SK-N-SH treated with all-trans-retinoic acid at 6 μM for 48 hours (cell line): ENCODE data around the gene CACNA2D3.

Source experiments
- ATAC-seq: fragments of 200-7000 bp; cut with Tn5 transposase; 3 replicates; pipeline ENCODE4 v1.9.1; 2020; ENCODE audit warnings: mild to moderate bottlenecking, moderate library complexity
- ARNTL ChIP-seq: fragments of 450-650 bp; formaldehyde crosslinking; IDR thresholded peaks from 2 replicates; pipeline ENCODE4 v1.5.0; 2020; ENCODE audit warnings: low read depth, mild to moderate bottlenecking, moderate library complexity, borderline replicate concordance
- ESRRG ChIP-seq: fragments of 250-450 bp; sonication (Bioruptor Pico); IDR thresholded peaks from 2 replicates; pipeline ENCODE4 v1.6.1; 2021; ENCODE audit warnings: mild to moderate bottlenecking
- GLIS3 ChIP-seq: fragments of 250-450 bp; sonication (Bioruptor Pico); IDR thresholded peaks from 2 replicates; pipeline ENCODE4 v1.5.0; 2020; ENCODE audit warnings: mild to moderate bottlenecking, moderate library complexity
- OSR1 ChIP-seq: fragments of 250-450 bp; sonication (Bioruptor Pico); IDR thresholded peaks from 2 replicates; pipeline ENCODE4 v1.8.0; 2022; ENCODE audit warnings: moderate library complexity, mild to moderate bottlenecking, inconsistent platforms
- PPARA ChIP-seq: fragments of 250-450 bp; sonication (Bioruptor Pico); IDR thresholded peaks from 2 replicates; pipeline ENCODE4 v1.5.0; 2020; ENCODE audit warnings: mild to moderate bottlenecking, borderline replicate concordance
- RARB ChIP-seq: fragments of 250-450 bp; sonication (Bioruptor Pico); IDR thresholded peaks from 2 replicates; pipeline ENCODE4 v1.8.0; 2021; ENCODE audit warnings: mild to moderate bottlenecking, moderate library complexity
- SNAI2 ChIP-seq: fragments of 250-450 bp; sonication (Bioruptor Pico); IDR thresholded peaks from 2 replicates; pipeline ENCODE4 v1.5.0; 2020; ENCODE audit warnings: mild to moderate bottlenecking, moderate library complexity
- TCF4 ChIP-seq: fragments of 250-450 bp; sonication (Bioruptor Pico); IDR thresholded peaks from 2 replicates; pipeline ENCODE4 v1.8.0; 2021; ENCODE audit warnings: mild to moderate bottlenecking, moderate library complexity, borderline replicate concordance
- TOX ChIP-seq: fragments of 250-450 bp; sonication (Bioruptor Pico); IDR thresholded peaks from 2 replicates; pipeline ENCODE4 v1.8.0; 2021; ENCODE audit warnings: mild to moderate bottlenecking, moderate library complexity, borderline replicate concordance
- ZC3H10 ChIP-seq: fragments of 250-450 bp; sonication (Bioruptor Pico); IDR thresholded peaks from 2 replicates; pipeline ENCODE4 v1.5.1; 2021; ENCODE audit warnings: mild to moderate bottlenecking, moderate library complexity
- ZFP3 ChIP-seq: fragments of 250-450 bp; sonication (Bioruptor Pico); IDR thresholded peaks from 2 replicates; pipeline ENCODE4 v1.5.0; 2020; ENCODE audit warnings: mild to moderate bottlenecking, moderate library complexity
- ZFP30 ChIP-seq: fragments of 450-650 bp; formaldehyde crosslinking; IDR thresholded peaks from 2 replicates; pipeline ENCODE4 v1.5.0; 2022; ENCODE audit warnings: mild to moderate bottlenecking, moderate library complexity
- ZNF565 ChIP-seq: fragments of 450-650 bp; formaldehyde crosslinking; conservative IDR thresholded peaks from 2 replicates; pipeline ENCODE4 v1.5.0; 2020; ENCODE audit warnings: low read depth, mild to moderate bottlenecking, moderate library complexity
- ZNF70 ChIP-seq: fragments of 450-650 bp; formaldehyde crosslinking; IDR thresholded peaks from 2 replicates; pipeline ENCODE4 v1.5.0; 2020; ENCODE audit warnings: mild to moderate bottlenecking, moderate library complexity
- ZNF8 ChIP-seq: fragments of 450-650 bp; formaldehyde crosslinking; IDR thresholded peaks from 2 replicates; pipeline ENCODE4 v1.5.0; 2020; ENCODE audit warnings: mild to moderate bottlenecking, moderate library complexity
- TF ChIP-seq, protein P1 (sequence below): fragments of 250-450 bp; sonication (Bioruptor Pico); IDR thresholded peaks from 2 replicates; pipeline ENCODE4 v1.8.0; 2021; ENCODE audit warnings: low read depth, mild to moderate bottlenecking, moderate library complexity, borderline replicate concordance
- TF ChIP-seq, protein P2 (sequence below): fragments of 250-450 bp; sonication (Bioruptor Pico); IDR thresholded peaks from 2 replicates; pipeline ENCODE4 v1.5.0; 2020; ENCODE audit warnings: mild to moderate bottlenecking, moderate library complexity
- TF ChIP-seq, protein P3 (sequence below): fragments of 250-450 bp; sonication (Bioruptor Pico); IDR thresholded peaks from 2 replicates; pipeline ENCODE4 v1.8.0; 2020; ENCODE audit warnings: mild to moderate bottlenecking, moderate library complexity, borderline replicate concordance
- TF ChIP-seq, protein P4 (sequence below): fragments of 250-450 bp; sonication (Bioruptor Pico); IDR thresholded peaks from 2 replicates; pipeline ENCODE4 v1.5.1; 2020; ENCODE audit warnings: low read depth, mild to moderate bottlenecking, moderate library complexity

CACNA2D3 gene

DNA sequence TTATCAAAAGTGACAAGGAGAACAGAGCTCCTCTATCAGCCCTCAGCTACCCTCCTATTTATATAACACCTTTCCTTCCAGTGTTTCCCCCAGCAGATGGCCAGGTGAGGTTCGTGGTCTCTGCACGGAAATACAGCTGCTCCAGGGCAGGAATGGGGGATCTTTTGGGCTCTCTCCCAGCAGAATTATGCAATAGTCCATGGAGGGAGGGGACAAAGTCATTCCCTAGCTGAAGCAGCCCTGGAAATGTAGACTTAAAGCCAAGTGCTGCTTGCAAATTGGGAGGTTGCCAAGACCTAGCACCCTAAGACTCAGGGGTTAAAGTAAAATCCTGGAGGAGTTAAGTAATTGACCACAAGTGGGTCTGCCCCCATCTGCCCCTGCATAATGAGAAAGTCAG lies 549.2 kb downstream of the CACNA2D3 start (continued):
- TF ChIP-seq, protein P1, sequence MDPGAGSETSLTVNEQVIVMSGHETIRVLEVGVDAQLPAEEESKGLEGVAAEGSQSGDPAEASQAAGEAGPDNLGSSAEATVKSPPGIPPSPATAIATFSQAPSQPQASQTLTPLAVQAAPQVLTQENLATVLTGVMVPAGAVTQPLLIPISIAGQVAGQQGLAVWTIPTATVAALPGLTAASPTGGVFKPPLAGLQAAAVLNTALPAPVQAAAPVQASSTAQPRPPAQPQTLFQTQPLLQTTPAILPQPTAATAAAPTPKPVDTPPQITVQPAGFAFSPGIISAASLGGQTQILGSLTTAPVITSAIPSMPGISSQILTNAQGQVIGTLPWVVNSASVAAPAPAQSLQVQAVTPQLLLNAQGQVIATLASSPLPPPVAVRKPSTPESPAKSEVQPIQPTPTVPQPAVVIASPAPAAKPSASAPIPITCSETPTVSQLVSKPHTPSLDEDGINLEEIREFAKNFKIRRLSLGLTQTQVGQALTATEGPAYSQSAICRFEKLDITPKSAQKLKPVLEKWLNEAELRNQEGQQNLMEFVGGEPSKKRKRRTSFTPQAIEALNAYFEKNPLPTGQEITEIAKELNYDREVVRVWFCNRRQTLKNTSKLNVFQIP (CRISPR knock-in tag): no peak
- TF ChIP-seq RARB (CRISPR knock-in tag) (no peak), OSR1 (CRISPR knock-in tag) (no peak), ZFP30 (no peak), ARNTL (CRISPR knock-in tag) (no peak), TOX (CRISPR knock-in tag) (no peak), ZNF565 (CRISPR knock-in tag) (no peak), ESRRG (no peak), ZFP3 (no peak), ZNF8 (no peak), SNAI2 (CRISPR knock-in tag) (no peak)
- TF ChIP-seq, all 23 proteins: peak for 0

DNA sequence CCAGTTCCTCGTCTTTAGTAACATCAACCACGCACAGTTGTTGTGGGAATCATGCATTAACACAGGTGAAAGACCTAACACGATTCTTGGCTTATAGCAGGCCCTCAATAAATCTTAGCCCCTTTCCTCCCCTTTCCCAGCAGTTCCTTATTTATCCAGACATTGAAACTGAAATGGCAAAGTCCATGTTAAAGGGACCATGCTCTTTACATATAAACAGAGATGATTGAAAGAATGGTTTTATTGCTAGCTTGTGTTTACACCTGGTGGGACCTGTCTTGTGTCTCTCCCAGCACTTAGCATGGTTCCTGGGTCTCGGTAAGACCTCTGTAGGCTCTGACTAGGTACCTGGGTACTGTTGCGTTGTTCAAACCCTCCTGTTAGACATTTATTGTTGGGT lies 553.7 kb downstream of the CACNA2D3 start:
- ATAC-seq: no peak
- TF ChIP-seq, protein P2, sequence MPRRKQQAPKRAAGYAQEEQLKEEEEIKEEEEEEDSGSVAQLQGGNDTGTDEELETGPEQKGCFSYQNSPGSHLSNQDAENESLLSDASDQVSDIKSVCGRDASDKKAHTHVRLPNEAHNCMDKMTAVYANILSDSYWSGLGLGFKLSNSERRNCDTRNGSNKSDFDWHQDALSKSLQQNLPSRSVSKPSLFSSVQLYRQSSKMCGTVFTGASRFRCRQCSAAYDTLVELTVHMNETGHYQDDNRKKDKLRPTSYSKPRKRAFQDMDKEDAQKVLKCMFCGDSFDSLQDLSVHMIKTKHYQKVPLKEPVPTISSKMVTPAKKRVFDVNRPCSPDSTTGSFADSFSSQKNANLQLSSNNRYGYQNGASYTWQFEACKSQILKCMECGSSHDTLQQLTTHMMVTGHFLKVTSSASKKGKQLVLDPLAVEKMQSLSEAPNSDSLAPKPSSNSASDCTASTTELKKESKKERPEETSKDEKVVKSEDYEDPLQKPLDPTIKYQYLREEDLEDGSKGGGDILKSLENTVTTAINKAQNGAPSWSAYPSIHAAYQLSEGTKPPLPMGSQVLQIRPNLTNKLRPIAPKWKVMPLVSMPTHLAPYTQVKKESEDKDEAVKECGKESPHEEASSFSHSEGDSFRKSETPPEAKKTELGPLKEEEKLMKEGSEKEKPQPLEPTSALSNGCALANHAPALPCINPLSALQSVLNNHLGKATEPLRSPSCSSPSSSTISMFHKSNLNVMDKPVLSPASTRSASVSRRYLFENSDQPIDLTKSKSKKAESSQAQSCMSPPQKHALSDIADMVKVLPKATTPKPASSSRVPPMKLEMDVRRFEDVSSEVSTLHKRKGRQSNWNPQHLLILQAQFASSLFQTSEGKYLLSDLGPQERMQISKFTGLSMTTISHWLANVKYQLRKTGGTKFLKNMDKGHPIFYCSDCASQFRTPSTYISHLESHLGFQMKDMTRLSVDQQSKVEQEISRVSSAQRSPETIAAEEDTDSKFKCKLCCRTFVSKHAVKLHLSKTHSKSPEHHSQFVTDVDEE: no peak
- TF ChIP-seq, protein P1 (CRISPR knock-in tag): no peak
- TF ChIP-seq ZNF565 (CRISPR knock-in tag) (no peak), RARB (CRISPR knock-in tag) (no peak)

DNA sequence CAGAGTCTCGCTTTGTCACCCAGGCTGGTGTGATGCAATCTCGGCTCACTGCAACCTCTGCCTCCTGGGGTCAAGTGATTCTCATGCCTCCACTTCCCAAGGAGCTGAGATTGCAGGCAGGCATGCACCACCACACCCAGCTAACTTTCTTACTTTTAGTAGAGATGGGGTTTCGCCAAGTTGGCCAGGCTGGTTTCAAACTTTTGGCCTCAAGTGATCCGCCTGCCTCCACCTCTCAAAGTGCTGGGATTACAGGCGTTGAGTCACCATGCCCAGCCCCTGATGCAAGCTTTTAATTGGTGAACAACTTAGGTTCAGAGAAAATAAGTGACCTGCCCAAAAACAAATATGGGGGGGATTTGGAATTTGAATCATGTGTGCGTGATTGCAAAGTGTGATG lies 559.4 kb downstream of the CACNA2D3 start:
- TF ChIP-seq ZNF70 (CRISPR knock-in tag) (no peak), ZC3H10 (no peak), ZNF565 (CRISPR knock-in tag) (no peak), TCF4 (no peak)
- ATAC-seq: no peak

DNA sequence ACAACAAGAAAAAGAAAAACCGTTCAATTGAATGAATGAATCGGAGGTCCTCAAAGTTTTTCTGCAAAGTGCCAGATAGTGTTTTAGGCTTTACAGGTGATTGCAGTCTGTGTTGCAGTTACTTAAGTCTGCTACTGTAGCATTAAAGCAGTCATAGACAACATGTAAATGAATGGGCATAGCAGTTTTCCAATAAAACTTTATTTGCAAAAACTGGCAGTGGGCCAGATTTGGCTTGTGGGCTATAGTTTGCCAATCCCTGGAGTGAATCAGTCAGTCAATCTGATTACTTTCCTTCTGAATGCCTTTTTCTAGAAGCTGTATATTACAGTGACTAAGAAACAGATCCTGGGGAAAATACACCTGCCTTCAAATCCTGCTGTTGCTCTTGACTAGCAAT lies 562.9 kb downstream of the CACNA2D3 start:
- ATAC-seq: no peak
- TF ChIP-seq ZNF8 (no peak), SNAI2 (CRISPR knock-in tag) (no peak), TOX (CRISPR knock-in tag) (no peak), GLIS3 (CRISPR knock-in tag) (no peak), ZFP30 (no peak), ESRRG (no peak), PPARA (CRISPR knock-in tag) (no peak), ZFP3 (no peak)
- TF ChIP-seq, protein P1 (CRISPR knock-in tag): no peak
- TF ChIP-seq, protein P3, sequence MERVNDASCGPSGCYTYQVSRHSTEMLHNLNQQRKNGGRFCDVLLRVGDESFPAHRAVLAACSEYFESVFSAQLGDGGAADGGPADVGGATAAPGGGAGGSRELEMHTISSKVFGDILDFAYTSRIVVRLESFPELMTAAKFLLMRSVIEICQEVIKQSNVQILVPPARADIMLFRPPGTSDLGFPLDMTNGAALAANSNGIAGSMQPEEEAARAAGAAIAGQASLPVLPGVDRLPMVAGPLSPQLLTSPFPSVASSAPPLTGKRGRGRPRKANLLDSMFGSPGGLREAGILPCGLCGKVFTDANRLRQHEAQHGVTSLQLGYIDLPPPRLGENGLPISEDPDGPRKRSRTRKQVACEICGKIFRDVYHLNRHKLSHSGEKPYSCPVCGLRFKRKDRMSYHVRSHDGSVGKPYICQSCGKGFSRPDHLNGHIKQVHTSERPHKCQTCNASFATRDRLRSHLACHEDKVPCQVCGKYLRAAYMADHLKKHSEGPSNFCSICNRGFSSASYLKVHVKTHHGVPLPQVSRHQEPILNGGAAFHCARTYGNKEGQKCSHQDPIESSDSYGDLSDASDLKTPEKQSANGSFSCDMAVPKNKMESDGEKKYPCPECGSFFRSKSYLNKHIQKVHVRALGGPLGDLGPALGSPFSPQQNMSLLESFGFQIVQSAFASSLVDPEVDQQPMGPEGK (CRISPR knock-in tag): no peak
- TF ChIP-seq, protein P4, sequence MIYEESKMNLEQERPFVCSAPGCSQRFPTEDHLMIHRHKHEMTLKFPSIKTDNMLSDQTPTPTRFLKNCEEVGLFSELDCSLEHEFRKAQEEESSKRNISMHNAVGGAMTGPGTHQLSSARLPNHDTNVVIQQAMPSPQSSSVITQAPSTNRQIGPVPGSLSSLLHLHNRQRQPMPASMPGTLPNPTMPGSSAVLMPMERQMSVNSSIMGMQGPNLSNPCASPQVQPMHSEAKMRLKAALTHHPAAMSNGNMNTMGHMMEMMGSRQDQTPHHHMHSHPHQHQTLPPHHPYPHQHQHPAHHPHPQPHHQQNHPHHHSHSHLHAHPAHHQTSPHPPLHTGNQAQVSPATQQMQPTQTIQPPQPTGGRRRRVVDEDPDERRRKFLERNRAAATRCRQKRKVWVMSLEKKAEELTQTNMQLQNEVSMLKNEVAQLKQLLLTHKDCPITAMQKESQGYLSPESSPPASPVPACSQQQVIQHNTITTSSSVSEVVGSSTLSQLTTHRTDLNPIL: no peak
